H1 (cell line): ENCODE results near the gene MSL3B.
"Not testable (repeated sequence)": the region's sequence is repeated elsewhere in the genome, so short reads cannot be mapped to it uniquely, and the experiment has no call there.

Source experiments
- CTCF ChIP-seq, 3 experiments: IDR thresholded peaks; 1 replicate in 2 of 3; 2 replicates in 1 of 3; pipeline versions ENCODE4 v1.5.1 to v1.6.1; 2011; ENCODE audit warnings: low read length in 3 of 3, mild to moderate bottlenecking in 3 of 3, inconsistent platforms in 2 of 3, low read depth in 1 of 3, moderate library complexity in 1 of 3; ENCODE audit not compliant: insufficient read depth in 1 of 3; ENCODE audit errors: control extremely low read depth in 1 of 3
- EGR1 ChIP-seq: IDR thresholded peaks from 2 replicates; pipeline ENCODE4 v1.6.1; 2011; ENCODE audit warnings: low read depth, low read length, borderline replicate concordance

GRCh38 chr2:233872125-233872524 is 3.9 kb upstream of the MSL3B start:
- TF ChIP-seq CTCF (IDR thresholded peaks at IDR 0.05; ENCODE audit: control extremely low read depth in 1 of 3, insufficient read depth in 1 of 3, low read depth in 1 of 3, low read length in 3 of 3); EGR1: not testable (repeated sequence)
